ENCODE measurements around the gene MRPL54.

MRPL54 gene

GRCh38 chr19:3762501-3763459 is at the start of gene MRPL54:
Gene MRPL54, plus strand, starts transcription at chr19:3762682. Its CDS starts 19 bp downstream, at chr19:3762701.
- peak; percentile 98 to 99 for DNase-seq

GRCh38 chr19:3716147-3716668 is 46.3 kb upstream of the MRPL54 start:
- DNase-seq: no peak

- no peak for DNase-seq
Measured at GRCh38 chr19:3719868-3720267, 42.6 kb upstream of the MRPL54 start.

GRCh38 chr19:3720349-3720917 is 42.0 kb upstream of the MRPL54 start:
- no peak for DNase-seq

- peak; percentile 10 to 35 for DNase-seq
Measured at GRCh38 chr19:3721131-3721886, 41.2 kb upstream of the MRPL54 start.

- DNase-seq: no peak
Measured at GRCh38 chr19:3721887-3722442, 40.5 kb upstream of the MRPL54 start.

- no peak for DNase-seq
Measured at GRCh38 chr19:3722443-3723109, 39.9 kb upstream of the MRPL54 start.

- no peak for DNase-seq
Measured at GRCh38 chr19:3723110-3723488, 39.4 kb upstream of the MRPL54 start.

- DNase-seq: no peak
Measured at GRCh38 chr19:3723883-3724282, 38.6 kb upstream of the MRPL54 start.

- no peak for DNase-seq
Measured at GRCh38 chr19:3725121-3725520, 37.4 kb upstream of the MRPL54 start.

GRCh38 chr19:3725640-3726310 is 36.7 kb upstream of the MRPL54 start:
- no peak for DNase-seq

GRCh38 chr19:3730457-3730958 is 32.0 kb upstream of the MRPL54 start:
- no peak for DNase-seq

- no peak for DNase-seq
Measured at GRCh38 chr19:3732108-3732507, 30.4 kb upstream of the MRPL54 start.

GRCh38 chr19:3733549-3734309 is 28.8 kb upstream of the MRPL54 start:
- DNase-seq: no peak

GRCh38 chr19:3734310-3734600 is 28.2 kb upstream of the MRPL54 start:
- no peak for DNase-seq

GRCh38 chr19:3736106-3736724 is 26.3 kb upstream of the MRPL54 start:
- DNase-seq: no peak

- no peak for DNase-seq
Measured at GRCh38 chr19:3737487-3738205, 24.8 kb upstream of the MRPL54 start.

- DNase-seq: no peak
Measured at GRCh38 chr19:3738477-3739220, 23.8 kb upstream of the MRPL54 start.

- DNase-seq: no peak
Measured at GRCh38 chr19:3740431-3740830, 22.1 kb upstream of the MRPL54 start.
